Lung (tissue), 12 donors: ENCODE results near the gene P2RX6. TPM values are rescaled to one million over a fixed set of nuclear protein-coding genes. Genes with fewer than 3 reads are reported as not detected.
"Not testable (repeated sequence)": the region's sequence is repeated elsewhere in the genome, so short reads cannot be mapped to it uniquely, and the experiment has no call there.

ENCODE experiments used
- ATAC-seq: fragments of 200-7000 bp; cut with Tn5 transposase; one replicate; pipeline ENCODE4 v1.9.1; 2020; ENCODE audit warnings: moderate number of reproducible peaks; ENCODE audit not compliant: insufficient read depth, low FRiP score
- DNase-seq, 3 donors: peaks; one replicate each; pipeline ENCODE4 v3.0.0-alpha.2; 2013 to 2017
- H3K27ac ChIP-seq, 2 donors: one replicate each; pipeline ENCODE4 v1.5.1; 2013; ENCODE audit warnings: mild to moderate bottlenecking in 2 of 2, moderate library complexity in 2 of 2, control low read depth in 1 of 2, inconsistent platforms in 1 of 2, low read depth in 1 of 2, low read length in 1 of 2
- H3K27me3 ChIP-seq, 3 donors: one replicate each; pipeline ENCODE4 v1.5.1; 2013; ENCODE audit warnings: low read length in 2 of 3; ENCODE audit not compliant: control insufficient read depth in 3 of 3, insufficient read depth in 3 of 3
- H3K36me3 ChIP-seq, 4 donors: one replicate each; pipeline ENCODE4 v1.5.1; 2013; ENCODE audit warnings: low read length in 4 of 4, mild to moderate bottlenecking in 1 of 4, moderate library complexity in 1 of 4; ENCODE audit not compliant: control insufficient read depth in 4 of 4, insufficient read depth in 4 of 4
- H3K4me1 ChIP-seq, 5 donors: one replicate each; pipeline ENCODE4 v1.5.1; 2013; ENCODE audit warnings: low read length in 5 of 5, mild to moderate bottlenecking in 2 of 5, moderate library complexity in 1 of 5; ENCODE audit not compliant: control insufficient read depth in 5 of 5, insufficient read depth in 5 of 5
- H3K4me3 ChIP-seq: one replicate; pipeline ENCODE4 v1.5.1; 2013; ENCODE audit warnings: mild to moderate bottlenecking, control low read depth, moderate library complexity
- H3K9ac ChIP-seq, 2 donors: one replicate each; pipeline ENCODE4 v1.5.1; 2013; ENCODE audit warnings: low read length in 2 of 2, control low read depth in 1 of 2; ENCODE audit not compliant: insufficient read depth in 1 of 2
- H3K9me3 ChIP-seq, 4 donors: one replicate each; pipeline ENCODE4 v1.5.1; 2013; ENCODE audit warnings: low read length in 3 of 4, mild to moderate bottlenecking in 1 of 4, moderate library complexity in 1 of 4; ENCODE audit not compliant: control insufficient read depth in 4 of 4, insufficient read depth in 3 of 4
- CTCF ChIP-seq: IDR thresholded peaks from 2 replicates; pipeline ENCODE4 v1.5.1; 2012; ENCODE audit warnings: mild to moderate bottlenecking; ENCODE audit errors: control extremely low read depth, extremely low read depth
- WGBS, 2 donors: extraction: QIAGEN DNeasy Blood & Tissue Kit; methylation state at CpG; one replicate each; pipeline ENCODE4 v1.1.7; 2013; 5-methylcytosine and 5-hydroxymethylcytosine counted together
- polyA plus RNA-seq, 2 donors: library from polyadenylated mRNA; stranded (reverse); fragments of 200-250 nt; gene quantifications; one replicate each; pipeline ENCODE4 v1.2.1, GENCODE V29; 2013
- total RNA-seq, 2 donors: library from RNA; depleted of rRNA in 1 of 2; stranded (reverse); fragments of >200 nt in 1 of 2; gene quantifications; one replicate each; pipeline ENCODE4 v1.2.1, GENCODE V29; 2014 to 2021
- donor health status: control.
- donor health status: control.
- donor health status: Bipolar disorder and iron deficiency.
- donor health status: healthy.
- donor health status: DM: yes; HTN: yes; CAD: no.

P2RX6 gene
- total and polyA plus RNA-seq, 4 donors: 0.21 to 2.2 (median 0.93) TPM

- Histone ChIP-seq H3K9me3 (no peaks in the 10 kb centered on the region), H3K27ac (no peak overlapping the region), H3K4me1 (no peaks in the 10 kb centered on the region), H3K36me3 (no peaks in the 10 kb centered on the region), H3K9ac (no peak overlapping the region), H3K27me3 (peaks cover 0 to 3% (median 0%) of the 10 kb centered on the region in 3 donors), H3K4me3 (no peak overlapping the region)
- no peak for DNase-seq
- WGBS, 2 donors: 31 to 43% methylated on average over 7 of the region's 7 CpGs
- no peak for TF ChIP-seq CTCF
- ATAC-seq: no peak
Observed at GRCh38 chr22:21055880-21056319, 40.9 kb downstream of the P2RX6 start.

GRCh38 chr22:21060363-21060762 is 45.4 kb downstream of the P2RX6 start:
- H3K9ac ChIP-seq, H3K27me3 ChIP-seq, H3K27ac ChIP-seq, H3K9me3 ChIP-seq, H3K36me3 ChIP-seq, H3K4me3 ChIP-seq, ATAC-seq, DNase-seq, H3K4me1 ChIP-seq: not testable (repeated sequence)
- WGBS, 2 donors: 79 to 80% methylated on average over 5 to 7 of the region's 8 CpGs

GRCh38 chr22:21061660-21062321 is 46.8 kb downstream of the P2RX6 start:
- H3K9me3 ChIP-seq, H3K4me3 ChIP-seq, H3K4me1 ChIP-seq, ATAC-seq, DNase-seq, H3K27me3 ChIP-seq, H3K36me3 ChIP-seq, H3K27ac ChIP-seq, H3K9ac ChIP-seq: not testable (repeated sequence)
- 94 to 96% methylated on average over 18 of the region's 18 CpGs for WGBS, 2 donors

GRCh38 chr22:21064425-21064824 is 49.5 kb downstream of the P2RX6 start:
- not testable (repeated sequence) for H3K27ac ChIP-seq, H3K36me3 ChIP-seq, H3K4me3 ChIP-seq, H3K9me3 ChIP-seq, DNase-seq, H3K27me3 ChIP-seq, H3K9ac ChIP-seq, H3K4me1 ChIP-seq, ATAC-seq
- 84 to 88% methylated on average over 11 of the region's 11 CpGs for WGBS, 2 donors
